IPS DF 4.7 (cell line): Measurements from ENCODE around the gene CORO6.

Experiments used
- DNase-seq: peaks from one replicate; pipeline ENCODE4 v3.0.0-alpha.2; 2013; ENCODE audit warnings: low spot score; ENCODE audit errors: extremely low read depth

The CORO6 gene

DNA sequence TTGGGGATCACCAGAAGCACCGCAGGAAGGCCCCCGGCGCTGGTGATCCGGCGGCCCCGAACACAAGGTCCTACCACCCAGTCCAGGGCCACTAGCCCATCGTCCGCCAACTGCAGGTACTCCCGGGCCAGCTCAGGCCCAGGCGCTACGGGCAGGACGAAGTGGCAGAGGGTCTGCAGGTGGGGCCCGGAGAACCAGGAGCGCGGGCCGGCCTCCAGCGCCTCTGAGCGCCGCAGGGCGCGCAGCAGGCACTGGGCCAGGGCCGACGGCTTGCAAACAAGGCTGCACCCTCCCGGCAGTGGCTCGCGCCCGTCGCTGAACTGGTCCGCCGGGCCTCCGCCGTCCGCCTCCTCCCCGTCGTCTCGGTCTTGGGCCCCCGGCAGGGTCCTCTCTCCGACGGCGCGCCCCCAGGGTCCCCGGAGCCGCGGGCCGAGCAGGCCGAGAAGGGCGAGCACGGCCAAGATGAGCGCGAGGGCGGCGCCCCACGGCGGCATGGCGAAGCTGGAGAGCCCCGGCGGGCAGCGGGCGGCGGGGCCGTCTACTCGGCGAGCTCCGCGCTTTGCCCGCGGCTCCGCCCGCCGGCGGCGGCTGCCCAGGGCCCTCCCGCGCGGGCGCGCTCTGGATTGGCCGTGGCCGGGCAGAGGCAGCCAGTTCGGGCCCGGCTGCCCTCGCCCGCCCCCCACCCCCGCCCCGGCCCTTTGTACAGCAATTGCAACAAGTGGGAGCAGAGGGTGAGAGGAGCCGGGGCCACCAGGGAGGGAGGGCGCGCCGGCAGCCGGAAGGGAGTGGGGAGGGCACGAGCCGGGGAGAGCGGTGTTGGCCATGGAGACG lies 56.0 kb downstream of the CORO6 start, which contains the start of gene ABHD15:
TSS of gene ABHD15 (minus strand) at position 565 of the 831 bp plus-strand sequence. CDS start at position 494, 71 bp downstream.
- no peak for DNase-seq

DNA sequence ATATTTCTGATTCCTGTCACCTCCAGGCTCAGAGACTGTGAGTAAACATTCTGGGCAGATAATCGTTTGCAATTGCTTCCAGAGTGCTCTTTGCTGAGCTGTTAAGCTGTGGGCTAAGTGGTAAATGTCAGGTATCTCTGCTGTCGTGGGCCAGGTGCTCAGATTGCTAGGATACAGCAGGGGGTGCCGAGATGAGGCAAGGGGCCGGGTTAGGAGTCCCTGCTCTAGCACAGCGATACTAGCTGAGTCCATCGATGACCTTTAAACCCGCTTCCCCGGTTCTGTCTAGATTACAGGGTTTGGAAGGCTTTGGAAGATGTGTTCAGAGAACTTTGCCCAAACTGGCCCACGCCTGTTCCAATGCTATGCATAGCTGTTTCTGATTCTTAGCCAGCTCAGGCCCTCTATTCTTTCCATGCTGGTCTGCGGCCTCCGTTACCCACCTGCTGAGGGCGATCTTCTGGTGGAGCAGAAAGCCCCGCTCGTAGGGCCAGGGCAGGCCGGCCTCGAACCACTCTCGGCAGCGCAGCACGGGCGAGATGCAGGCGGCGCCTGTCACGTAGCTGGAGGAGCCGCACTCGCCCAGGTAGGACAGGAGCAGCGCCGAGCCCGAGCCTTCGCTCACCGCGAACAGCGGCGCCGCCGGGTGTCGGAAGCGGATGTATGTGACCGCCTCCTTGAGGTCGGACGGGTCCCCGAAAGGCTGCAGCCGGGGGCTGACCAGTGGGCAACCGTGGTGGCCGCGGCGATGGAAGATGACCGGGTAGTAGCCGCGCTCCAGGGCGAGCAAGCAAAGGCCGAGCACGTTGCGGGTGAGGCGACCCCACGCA lies 56.9 kb downstream of the CORO6 start:
- DNase-seq, result no peak
